Cardiac muscle cell (in vitro differentiated cells and primary cell): ENCODE results near the gene SCARB1. TPM values are rescaled to one million over a fixed set of nuclear protein-coding genes. Genes with fewer than 3 reads are reported as not detected.

Experiments used
- DNase-seq, 2 donors: peaks; one replicate each; pipeline versions ENCODE4 v3.0.0 to v3.0.0-alpha.2; 2010 to 2017; ENCODE audit warnings: low read depth in 1 of 2, low spot score in 1 of 2
- H3K27ac ChIP-seq: fragments of 200-600 bp; sonication (generic); 2 replicates; pipeline ENCODE4 v1.5.1; 2016
- H3K27me3 ChIP-seq: fragments of 200-600 bp; sonication (generic); 2 replicates; pipeline ENCODE4 v1.6.0; 2016; ENCODE audit warnings: control low read depth
- H3K36me3 ChIP-seq: fragments of 200-600 bp; sonication (generic); 2 replicates; pipeline ENCODE4 v1.5.1; 2016; ENCODE audit warnings: control low read depth
- H3K4me1 ChIP-seq: fragments of 200-600 bp; sonication (generic); 2 replicates; pipeline ENCODE4 v1.8.1; 2017; ENCODE audit warnings: low read depth, mild to moderate bottlenecking, mixed run types
- H3K4me3 ChIP-seq: fragments of 200-600 bp; sonication (generic); 2 replicates; pipeline ENCODE4 v1.5.1; 2016; ENCODE audit warnings: mild to moderate bottlenecking
- H3K9me3 ChIP-seq: fragments of 200-600 bp; sonication (generic); 2 replicates; pipeline ENCODE4 v1.5.1; 2017; ENCODE audit warnings: low read depth, mild to moderate bottlenecking, control low read depth
- polyA plus RNA-seq: library from polyadenylated mRNA; unstranded; fragments of >200 nt; fragmentation: Nextera tagmentation; extraction: Ambion mirVana; gene quantifications from 2 replicates; pipeline ENCODE4 v1.2.1, GENCODE V29; 2016
- total RNA-seq: library from RNA; depleted of rRNA; stranded (reverse); fragments of >200 nt; gene quantifications from 2 replicates; pipeline ENCODE4 v1.2.3, GENCODE V29; 2016
- TF ChIP-seq, protein P1 (sequence below): IDR thresholded peaks from 2 replicates; pipeline ENCODE4 v1.5.1; 2012; ENCODE audit warnings: low read depth, mild to moderate bottlenecking, low read length

Gene SCARB1
- total and polyA plus RNA-seq, 2 experiments from 2014 or later: 37.7 to 42.5 TPM

DNA sequence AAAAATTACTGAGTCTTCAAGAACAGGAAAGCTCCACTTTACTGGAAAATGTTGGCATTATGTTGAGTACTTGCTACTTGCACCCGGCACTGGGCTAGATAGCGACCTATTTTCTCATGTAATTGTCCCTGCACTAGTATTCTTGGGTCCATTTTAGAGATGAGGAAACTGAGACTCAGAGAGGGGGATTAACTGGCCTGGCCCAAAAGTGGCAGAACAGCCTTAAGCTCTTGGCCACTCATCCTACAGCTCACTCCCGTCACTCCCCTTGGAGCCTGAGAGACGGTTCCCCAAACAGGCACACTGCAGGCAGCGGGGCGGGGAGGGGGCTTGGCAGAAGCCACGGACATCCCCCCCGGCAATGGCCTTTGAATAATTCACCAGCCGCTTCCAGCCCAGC is 113.9 kb downstream of the SCARB1 start:
- no peak for DNase-seq
- H3K9me3 ChIP-seq: no peaks in the 10 kb centered on the region
- H3K4me3 ChIP-seq: no peak overlapping the region
- no peaks in the 10 kb centered on the region for H3K36me3 ChIP-seq
- TF ChIP-seq, protein P1, sequence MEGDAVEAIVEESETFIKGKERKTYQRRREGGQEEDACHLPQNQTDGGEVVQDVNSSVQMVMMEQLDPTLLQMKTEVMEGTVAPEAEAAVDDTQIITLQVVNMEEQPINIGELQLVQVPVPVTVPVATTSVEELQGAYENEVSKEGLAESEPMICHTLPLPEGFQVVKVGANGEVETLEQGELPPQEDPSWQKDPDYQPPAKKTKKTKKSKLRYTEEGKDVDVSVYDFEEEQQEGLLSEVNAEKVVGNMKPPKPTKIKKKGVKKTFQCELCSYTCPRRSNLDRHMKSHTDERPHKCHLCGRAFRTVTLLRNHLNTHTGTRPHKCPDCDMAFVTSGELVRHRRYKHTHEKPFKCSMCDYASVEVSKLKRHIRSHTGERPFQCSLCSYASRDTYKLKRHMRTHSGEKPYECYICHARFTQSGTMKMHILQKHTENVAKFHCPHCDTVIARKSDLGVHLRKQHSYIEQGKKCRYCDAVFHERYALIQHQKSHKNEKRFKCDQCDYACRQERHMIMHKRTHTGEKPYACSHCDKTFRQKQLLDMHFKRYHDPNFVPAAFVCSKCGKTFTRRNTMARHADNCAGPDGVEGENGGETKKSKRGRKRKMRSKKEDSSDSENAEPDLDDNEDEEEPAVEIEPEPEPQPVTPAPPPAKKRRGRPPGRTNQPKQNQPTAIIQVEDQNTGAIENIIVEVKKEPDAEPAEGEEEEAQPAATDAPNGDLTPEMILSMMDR: no peak
- no peaks in the 10 kb centered on the region for H3K4me1 ChIP-seq
- no peak overlapping the region for H3K27ac ChIP-seq
- no peaks in the 10 kb centered on the region for H3K27me3 ChIP-seq

DNA sequence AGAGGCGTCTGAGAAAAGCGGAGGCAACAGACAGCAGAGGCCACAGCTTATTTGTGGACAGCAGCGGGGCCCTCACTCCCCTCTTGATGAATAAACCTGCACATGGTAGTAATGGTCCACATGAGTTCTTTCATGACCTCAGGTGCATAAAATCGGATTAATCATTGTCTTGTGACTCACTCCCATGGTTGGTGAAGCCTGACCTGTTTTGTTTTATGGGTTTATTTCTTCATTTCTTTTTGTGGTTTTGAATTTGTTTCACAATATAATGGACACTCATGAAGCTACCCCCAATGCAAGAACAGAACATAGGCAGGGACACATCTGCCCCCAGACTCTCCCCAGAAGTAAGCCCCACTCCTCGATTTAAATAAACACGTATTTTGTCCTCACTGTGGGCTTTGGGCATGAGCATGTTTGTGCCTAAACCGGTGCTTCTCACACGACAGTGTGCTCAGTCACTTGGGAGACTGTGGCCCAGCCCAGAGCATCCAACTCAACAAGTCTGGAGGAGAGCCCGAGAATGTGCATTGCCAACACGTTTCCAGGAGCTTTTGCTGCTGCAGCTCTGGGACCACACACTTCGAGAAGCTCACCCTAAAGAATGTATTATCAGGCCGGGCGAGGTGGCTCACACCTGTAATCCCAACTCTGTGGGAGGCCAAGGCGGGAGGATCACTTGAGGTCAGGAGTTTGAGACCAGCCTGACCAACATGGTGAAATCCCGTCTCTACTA is 116.1 kb downstream of the SCARB1 start:
- Histone ChIP-seq H3K27ac (no peak overlapping the region), H3K36me3 (no peaks in the 10 kb centered on the region), H3K9me3 (no peaks in the 10 kb centered on the region), H3K4me1 (no peaks in the 10 kb centered on the region), H3K27me3 (no peaks in the 10 kb centered on the region), H3K4me3 (no peak overlapping the region)
- TF ChIP-seq, protein P1: no peak
- DNase-seq: peak in 1 of 2 donors; percentile 76

DNA sequence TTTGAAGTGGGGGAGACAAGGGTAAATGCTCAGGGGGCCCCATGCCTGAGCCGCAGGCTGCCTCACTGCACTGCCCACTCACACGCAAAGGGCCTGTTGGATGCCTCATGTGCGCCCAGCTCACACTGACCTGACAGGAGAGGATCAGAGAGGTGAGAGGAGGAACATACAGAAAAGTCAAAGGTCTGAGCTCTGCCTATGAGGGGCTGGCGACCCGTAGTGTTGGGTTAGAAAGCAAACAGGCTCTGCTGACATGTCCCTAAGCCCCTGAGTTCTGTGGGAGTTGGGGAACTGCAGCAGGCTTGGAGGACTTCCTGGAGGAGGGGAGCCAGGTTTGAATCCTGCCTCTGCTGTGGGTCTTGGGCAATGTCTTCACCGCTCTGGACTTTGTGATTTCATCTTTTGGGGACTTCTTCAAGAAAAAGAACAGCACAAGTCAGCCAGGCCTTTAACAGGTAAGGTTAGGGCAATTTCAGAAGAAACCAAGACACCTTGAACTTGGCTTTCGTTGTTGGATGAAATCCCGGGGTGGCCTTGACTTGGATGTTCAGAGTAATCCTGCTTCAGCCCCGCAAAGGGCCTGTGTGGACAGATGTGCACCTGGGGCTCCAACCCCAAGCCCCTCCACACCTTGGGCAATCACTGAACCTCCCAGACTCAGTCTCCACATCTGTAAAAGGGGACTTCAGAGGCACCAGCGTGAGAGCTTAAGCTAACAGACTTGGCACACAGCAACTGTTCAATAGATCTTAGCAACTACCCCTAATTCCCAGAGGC is 116.8 kb downstream of the SCARB1 start:
- Histone ChIP-seq H3K27ac (no peak overlapping the region), H3K4me3 (no peak overlapping the region), H3K9me3 (no peaks in the 10 kb centered on the region), H3K4me1 (no peaks in the 10 kb centered on the region), H3K36me3 (no peaks in the 10 kb centered on the region), H3K27me3 (no peaks in the 10 kb centered on the region)
- TF ChIP-seq, protein P1: no peak
- DNase-seq: no peak

DNA sequence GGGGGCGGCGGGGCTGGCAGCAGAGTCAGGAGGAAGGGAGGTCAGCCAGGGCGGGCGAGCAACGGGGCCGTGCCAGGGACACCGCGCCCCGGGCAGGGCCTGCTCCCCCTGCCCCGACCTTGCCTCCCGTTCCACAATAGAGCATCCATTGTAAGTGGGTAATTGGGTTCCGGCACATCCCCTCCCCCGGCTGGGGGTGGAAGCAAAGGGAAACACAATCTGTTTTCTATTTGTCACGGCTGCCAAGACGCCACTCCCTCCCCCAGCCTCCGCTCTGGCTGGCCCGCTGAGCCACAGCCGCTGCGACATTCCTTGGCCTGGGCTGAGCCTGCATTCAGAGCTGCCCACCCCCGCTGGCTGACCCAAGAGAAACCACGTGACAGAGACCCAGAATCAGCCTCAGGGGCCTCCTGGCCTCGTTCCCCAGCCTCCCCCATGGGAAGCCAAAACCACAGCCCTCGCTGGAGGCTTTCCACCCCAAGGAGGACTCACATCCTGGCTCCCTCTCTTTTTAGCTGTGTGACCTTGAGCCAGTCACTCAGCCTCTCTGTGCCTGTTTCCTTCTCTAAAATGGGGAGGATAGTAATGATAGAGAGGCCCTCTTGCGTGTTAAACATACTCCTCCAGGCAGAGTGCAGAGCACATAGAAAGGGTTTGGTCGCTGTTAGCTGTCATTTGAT is 117.6 kb downstream of the SCARB1 start:
- Histone ChIP-seq H3K27ac (peak overlapping the region; percentile 66), H3K27me3 (no peaks in the 10 kb centered on the region), H3K36me3 (no peaks in the 10 kb centered on the region), H3K4me1 (no peaks in the 10 kb centered on the region), H3K9me3 (no peaks in the 10 kb centered on the region), H3K4me3 (no peak overlapping the region)
- DNase-seq: peak; percentile 87 to 98
- TF ChIP-seq, protein P1: no peak

DNA sequence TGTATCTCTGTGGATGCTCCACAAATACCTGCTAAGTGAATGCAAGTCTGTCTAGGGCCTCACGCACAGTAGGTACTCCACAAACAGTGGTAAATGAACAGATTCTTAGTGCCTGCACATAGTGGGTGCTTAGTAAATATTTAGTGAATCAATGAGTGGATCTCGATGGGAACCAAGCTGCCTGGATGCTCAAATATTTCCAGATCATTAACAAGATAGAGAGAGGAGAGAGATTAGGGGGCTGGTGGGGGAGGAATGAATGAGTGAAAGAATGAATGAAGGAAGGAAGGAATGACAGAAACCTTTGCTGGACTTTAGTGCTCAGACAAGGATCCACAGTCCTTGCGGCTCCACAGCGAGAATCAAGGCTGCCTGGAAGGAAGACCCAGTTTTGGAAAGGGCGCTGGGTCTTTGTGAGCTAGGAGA is 118.2 kb downstream of the SCARB1 start:
- TF ChIP-seq, protein P1: no peak
- H3K4me3 ChIP-seq: no peak overlapping the region
- no peaks in the 10 kb centered on the region for H3K4me1 ChIP-seq
- no peaks in the 10 kb centered on the region for H3K9me3 ChIP-seq
- peak overlapping the region; percentile 66 for H3K27ac ChIP-seq
- no peaks in the 10 kb centered on the region for H3K36me3 ChIP-seq
- H3K27me3 ChIP-seq: no peaks in the 10 kb centered on the region
- DNase-seq: no peak
